SK-N-SH (cell line): ENCODE measurements around the gene SLC25A26.

Experiments used
- CHD2 ChIP-seq: fragments of 150-350 bp; IDR thresholded peaks from 2 replicates; pipeline ENCODE4 v1.6.1; 2018; ENCODE audit warnings: low read length; ENCODE audit not compliant: partially characterized antibody
- CTCF ChIP-seq: fragments of 200-600 bp; sonication (generic); IDR thresholded peaks from 2 replicates; pipeline ENCODE4 v1.6.1; 2017; ENCODE audit warnings: antibody characterized with exemption, mild to moderate bottlenecking, moderate library complexity
- ELF1 ChIP-seq: IDR thresholded peaks from 2 replicates; pipeline ENCODE4 v1.4.0; 2012
- EP300 ChIP-seq, 2 experiments: IDR thresholded peaks; 2 replicates each; pipeline versions ENCODE4 v1.4.0 to v1.6.1; 2012; ENCODE audit warnings: borderline replicate concordance in 1 of 2, low read depth in 1 of 2, low read length in 1 of 2
- FOSL2 ChIP-seq: IDR thresholded peaks from 2 replicates; pipeline ENCODE4 v1.4.0; 2012; ENCODE audit warnings: low read depth, mild to moderate bottlenecking, moderate library complexity, borderline replicate concordance
- FOXM1 ChIP-seq: IDR thresholded peaks from 2 replicates; pipeline ENCODE4 v1.4.0; 2012; ENCODE audit warnings: low read depth, mild to moderate bottlenecking
- MAX ChIP-seq: IDR thresholded peaks from 2 replicates; pipeline ENCODE4 v1.4.0; 2012; ENCODE audit warnings: low read depth
- MEF2A ChIP-seq: IDR thresholded peaks from 2 replicates; pipeline ENCODE4 v1.4.0; 2012; ENCODE audit warnings: low read depth, borderline replicate concordance
- NFIC ChIP-seq: IDR thresholded peaks from 2 replicates; pipeline ENCODE4 v1.4.0; 2012; ENCODE audit warnings: borderline replicate concordance
- RAD21 ChIP-seq: IDR thresholded peaks from 2 replicates; pipeline ENCODE4 v1.6.1; 2012; ENCODE audit warnings: mild to moderate bottlenecking, low read length
- REST ChIP-seq: IDR thresholded peaks from 2 replicates; pipeline ENCODE4 v1.6.1; 2012; ENCODE audit warnings: mild to moderate bottlenecking, low read depth, low read length, moderate library complexity
- TEAD4 ChIP-seq: IDR thresholded peaks from 2 replicates; pipeline ENCODE4 v1.4.0; 2012; ENCODE audit warnings: mild to moderate bottlenecking, borderline replicate concordance; ENCODE audit not compliant: insufficient read depth
- USF1 ChIP-seq: IDR thresholded peaks from 2 replicates; pipeline ENCODE4 v1.4.0; 2012; ENCODE audit warnings: low read depth, borderline replicate concordance
- USF2 ChIP-seq: fragments of 150-350 bp; IDR thresholded peaks from 2 replicates; pipeline ENCODE4 v1.6.1; 2017; ENCODE audit warnings: antibody characterized with exemption, low read length, low read depth, borderline replicate concordance

- TF ChIP-seq USF2 (no peak), ELF1 (no peak), CTCF (no peak), USF1 (no peak), FOXM1 (no peak), TEAD4 (no peak), NFIC (no peak), REST (no peak), RAD21 (no peak), FOSL2 (no peak), MAX (no peak), EP300 (IDR thresholded peaks at IDR 0.05; ENCODE audit: borderline replicate concordance in 1 of 2, low read depth in 1 of 2, low read length in 1 of 2) (no peak), CHD2 (no peak), MEF2A (no peak)
These were observed 118.1 kb downstream of the SLC25A26 start for GRCh38 chr3:66338927-66339326.
